AG09309 (cell line): ENCODE measurements around the gene L3HYPDH.

ENCODE experiments used
- DNase-seq: peaks from one replicate; pipeline ENCODE4 v3.0.0-alpha.2; 2010; ENCODE audit warnings: low read depth
- H3K4me3 ChIP-seq: 2 replicates; pipeline ENCODE4 v1.5.1; 2011; ENCODE audit warnings: mild to moderate bottlenecking, low read depth, low read length, moderate library complexity; ENCODE audit not compliant: control insufficient read depth
- TF ChIP-seq, protein P1 (sequence below): IDR thresholded peaks from 2 replicates; pipeline ENCODE4 v1.5.1; 2011; ENCODE audit warnings: mild to moderate bottlenecking, low read depth, low read length, inconsistent platforms; ENCODE audit not compliant: insufficient read depth, control insufficient read depth; ENCODE audit errors: missing control alignments

Gene L3HYPDH

DNA sequence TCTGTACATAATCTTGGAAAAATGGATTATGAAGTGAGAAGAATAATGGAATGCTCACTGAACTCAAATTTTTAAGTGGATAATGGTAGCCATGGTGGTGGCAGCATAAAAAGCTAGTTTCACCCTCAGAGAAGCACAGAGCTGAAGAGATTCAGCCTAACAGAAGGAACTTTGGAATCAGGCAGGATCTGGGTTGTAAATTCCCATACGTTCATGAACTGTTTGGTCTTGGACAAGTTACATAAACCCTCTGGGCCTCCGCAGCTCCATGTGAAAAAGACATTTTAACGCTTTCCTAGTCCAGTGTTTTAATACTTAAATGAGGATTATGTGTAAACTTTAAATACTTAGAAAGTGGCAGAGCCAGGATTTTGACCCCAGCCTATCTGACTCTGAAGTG, 26.8 kb upstream of the L3HYPDH start:
- DNase-seq: no peak
- H3K4me3 ChIP-seq: no peak overlapping the region
- TF ChIP-seq, protein P1, sequence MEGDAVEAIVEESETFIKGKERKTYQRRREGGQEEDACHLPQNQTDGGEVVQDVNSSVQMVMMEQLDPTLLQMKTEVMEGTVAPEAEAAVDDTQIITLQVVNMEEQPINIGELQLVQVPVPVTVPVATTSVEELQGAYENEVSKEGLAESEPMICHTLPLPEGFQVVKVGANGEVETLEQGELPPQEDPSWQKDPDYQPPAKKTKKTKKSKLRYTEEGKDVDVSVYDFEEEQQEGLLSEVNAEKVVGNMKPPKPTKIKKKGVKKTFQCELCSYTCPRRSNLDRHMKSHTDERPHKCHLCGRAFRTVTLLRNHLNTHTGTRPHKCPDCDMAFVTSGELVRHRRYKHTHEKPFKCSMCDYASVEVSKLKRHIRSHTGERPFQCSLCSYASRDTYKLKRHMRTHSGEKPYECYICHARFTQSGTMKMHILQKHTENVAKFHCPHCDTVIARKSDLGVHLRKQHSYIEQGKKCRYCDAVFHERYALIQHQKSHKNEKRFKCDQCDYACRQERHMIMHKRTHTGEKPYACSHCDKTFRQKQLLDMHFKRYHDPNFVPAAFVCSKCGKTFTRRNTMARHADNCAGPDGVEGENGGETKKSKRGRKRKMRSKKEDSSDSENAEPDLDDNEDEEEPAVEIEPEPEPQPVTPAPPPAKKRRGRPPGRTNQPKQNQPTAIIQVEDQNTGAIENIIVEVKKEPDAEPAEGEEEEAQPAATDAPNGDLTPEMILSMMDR: no peak

DNA sequence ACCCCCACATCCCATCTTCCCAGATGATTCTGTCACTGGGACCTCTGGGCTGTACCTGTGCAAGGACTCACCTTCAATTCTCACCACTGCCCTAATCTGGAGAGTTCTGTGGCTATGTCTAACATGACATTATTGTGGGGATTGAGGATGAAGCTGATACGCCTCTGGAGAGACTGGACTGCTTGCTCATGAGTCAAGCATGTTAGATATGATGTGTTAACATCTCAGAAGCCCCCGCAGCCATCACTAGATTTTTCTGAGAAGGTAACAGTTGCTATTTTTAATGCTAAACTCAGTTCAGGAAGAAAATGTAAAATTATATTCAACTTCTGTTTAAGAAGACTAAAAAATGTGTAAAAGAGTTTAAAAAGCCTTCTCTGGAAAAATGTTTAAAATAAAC, 25.8 kb upstream of the L3HYPDH start:
- DNase-seq: no peak

DNA sequence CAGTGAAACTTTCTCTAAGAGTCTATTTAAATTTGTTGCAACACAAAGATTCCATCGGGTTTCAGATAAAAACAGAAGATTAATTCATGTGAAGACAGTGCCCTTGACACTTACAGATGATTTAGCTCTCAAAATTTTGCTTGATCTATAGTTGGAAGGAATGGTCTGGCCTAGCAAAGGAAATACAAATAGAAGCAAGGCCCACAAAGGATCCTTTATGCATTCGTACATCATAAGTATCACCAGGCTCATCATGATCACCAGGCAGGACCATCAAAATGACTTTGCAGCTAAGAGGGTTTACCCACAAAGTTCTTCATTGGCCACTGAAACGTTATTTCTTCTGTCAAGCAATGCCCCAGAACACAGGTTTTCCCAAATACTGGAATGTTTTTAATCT, 24.9 kb upstream of the L3HYPDH start:
- DNase-seq: no peak
- H3K4me3 ChIP-seq: no peak overlapping the region
- TF ChIP-seq, protein P1: no peak

More for the DNA sequence above, 25.8 kb upstream of the L3HYPDH start:
- H3K4me3 ChIP-seq: no peak overlapping the region
- TF ChIP-seq, protein P1: no peak

DNA sequence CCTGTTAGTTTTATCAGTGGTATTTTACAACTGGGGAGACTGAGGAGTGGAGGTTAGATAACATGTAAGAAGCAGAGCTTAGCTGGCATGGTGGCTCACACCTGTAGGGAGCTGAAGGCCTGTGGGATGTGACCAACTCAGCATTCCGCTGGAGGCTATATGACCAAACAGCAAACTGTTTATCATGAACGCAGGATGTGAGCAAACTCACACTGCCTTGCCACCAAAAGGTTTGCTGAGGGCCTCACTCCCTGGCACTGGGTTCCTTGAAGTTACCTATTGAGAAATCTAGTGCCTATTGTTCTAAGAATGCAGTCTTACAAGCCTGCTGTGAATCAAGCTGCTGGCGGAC, 23.5 kb upstream of the L3HYPDH start:
- TF ChIP-seq, protein P1: no peak
- DNase-seq: no peak
- H3K4me3 ChIP-seq: no peak overlapping the region

DNA sequence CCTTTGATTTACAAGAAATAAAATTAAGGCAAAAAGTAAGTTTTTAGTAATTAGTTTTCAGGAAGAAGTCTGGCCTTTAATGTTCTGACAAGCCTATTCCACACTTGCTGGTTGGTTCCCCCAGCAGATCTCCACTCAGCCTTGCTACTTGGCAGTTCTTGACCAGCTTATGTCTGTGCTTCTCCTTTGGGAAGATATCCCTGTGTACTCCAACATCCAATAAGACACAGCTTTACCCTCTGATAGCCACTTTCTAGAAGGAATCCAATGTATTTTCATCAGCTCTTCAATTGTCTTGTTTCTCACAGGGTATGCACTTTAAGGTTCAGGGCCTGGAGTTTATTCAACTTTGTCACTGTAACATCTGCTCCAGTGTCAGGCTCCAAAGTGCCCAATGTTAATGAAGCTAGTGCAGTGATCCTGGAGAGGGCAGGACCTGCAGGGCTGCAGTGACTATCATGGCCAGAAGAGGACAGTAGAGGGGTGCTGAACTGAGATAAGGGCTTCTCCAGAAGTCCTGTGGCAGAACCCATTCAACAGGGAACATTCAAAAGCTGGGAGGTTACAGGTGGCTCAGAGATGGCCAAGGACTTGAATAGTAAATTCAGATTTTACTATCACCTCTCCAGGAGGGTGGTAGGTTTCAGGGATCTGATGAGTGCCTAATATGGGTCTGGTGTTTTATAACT, 23.0 kb upstream of the L3HYPDH start:
- TF ChIP-seq, protein P1: peak; percentile 97
- no peak overlapping the region for H3K4me3 ChIP-seq
- no peak for DNase-seq

DNA sequence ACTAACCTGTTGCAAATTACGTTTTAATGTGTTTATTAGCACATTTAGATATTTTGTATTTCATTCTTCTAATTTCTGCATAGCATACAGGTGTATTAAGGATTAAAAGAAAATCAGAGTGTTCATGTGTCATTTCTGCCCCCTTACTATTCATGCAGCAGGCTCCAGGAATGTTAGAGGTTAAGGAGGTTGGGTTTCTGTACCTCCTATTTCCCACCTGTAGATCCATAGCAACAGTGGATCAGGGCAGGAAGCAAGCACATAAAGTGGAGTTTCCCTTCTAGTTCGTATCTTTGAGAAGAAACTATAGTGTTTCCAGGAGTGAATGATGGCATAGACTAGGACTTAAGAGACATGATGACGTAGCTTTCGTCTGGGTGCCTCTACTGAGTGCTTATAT, 19.0 kb upstream of the L3HYPDH start:
- H3K4me3 ChIP-seq: no peak overlapping the region
- no peak for DNase-seq
- TF ChIP-seq, protein P1: no peak
